Measurements from ENCODE around the gene TCTN3. TPM values are rescaled to one million over a fixed set of nuclear protein-coding genes. Genes with fewer than 3 reads are reported as not detected.
A peak's percentile ranks its signal among the peaks of the same experiment; 100 is the strongest.

Gene TCTN3
- polyA plus RNA-seq, 1 of the 3 experiments (the other 2 are of a cell fraction) = 39.5 TPM

GRCh38 chr10:95742485-95742884, 48.8 kb upstream of the TCTN3 start:
- H3K27me3 ChIP-seq (ENCODE audit: insufficient read depth) = no peaks in the 10 kb centered on the region
- H3K79me2 ChIP-seq (ENCODE audit: insufficient read depth) = no peaks in the 10 kb centered on the region
- H4K20me1 ChIP-seq (ENCODE audit: insufficient read depth) = no peaks in the 10 kb centered on the region
- ChIA-PET CTCF (no interaction called here), POLR2A (no interaction called here)
- H3K9me2 ChIP-seq = no peaks in the 10 kb centered on the region
- no peak for DNase-seq
- no peaks in the 10 kb centered on the region for H3F3A ChIP-seq (replicated peaks; ENCODE audit: insufficient read depth)
- H3K36me3 ChIP-seq (replicated peaks in 1 of 2; ENCODE audit: control insufficient read depth in 1 of 2, insufficient read depth in 2 of 2, low read length in 1 of 2) = no peaks in the 10 kb centered on the region
- 48% methylated on average over 3 of the region's 3 CpGs for WGBS (ENCODE audit: low lambda C conversion rate)
- H3K4me2 ChIP-seq = no peak overlapping the region
- no peak overlapping the region for H3K4me3 ChIP-seq (ENCODE audit: low read depth in 2 of 2, low read length in 1 of 2)
- H3K27ac ChIP-seq (ENCODE audit: low read depth in 2 of 2, low read length in 1 of 2) = no peak overlapping the region
- no peaks in the 10 kb centered on the region; a peak in 1 of 4 replicates for H3K4me1 ChIP-seq (ENCODE audit: control insufficient read depth in 1 of 2, insufficient read depth in 2 of 2, low read depth in 1 of 2, low read length in 1 of 2)
- H3K9me3 ChIP-seq = no peaks in the 10 kb centered on the region
- no peak overlapping the region for H2AFZ ChIP-seq (ENCODE audit: low read depth)
- no peak for TF ChIP-seq EP300 (IDR thresholded peaks at IDR 0.05; ENCODE audit: borderline replicate concordance in 1 of 2, low read depth in 1 of 2, low read length in 1 of 2)
- TF ChIP-seq MXI1 (IDR thresholded peaks at IDR 0.05; ENCODE audit: low read depth, low read length) = no peak
- TF ChIP-seq JUND (IDR thresholded peaks at IDR 0.05) = no peak
- TF ChIP-seq POLR2AphosphoS5 (IDR thresholded peaks at IDR 0.05; ENCODE audit: low read depth, low read length) = no peak
- TF ChIP-seq NRF1 (IDR thresholded peaks at IDR 0.05; ENCODE audit: low read depth, low read length) = no peak
- no peak for TF ChIP-seq FOXJ3 (CRISPR knock-in tag; IDR thresholded peaks at IDR 0.05)
- TF ChIP-seq ELF1 (IDR thresholded peaks at IDR 0.05) = no peak
- no peak for TF ChIP-seq IRF3 (IDR thresholded peaks at IDR 0.05; ENCODE audit: low read depth, low read length)
- TF ChIP-seq RXRA (IDR thresholded peaks at IDR 0.05; ENCODE audit: borderline replicate concordance, low read depth) = no peak
- TF ChIP-seq RAD21 (IDR thresholded peaks at IDR 0.05; ENCODE audit: low read length) = no peak
- no peak for TF ChIP-seq CTCF (IDR thresholded peaks at IDR 0.05)
- H3K9ac ChIP-seq = no peak overlapping the region

- no peak for TF ChIP-seq TEAD4 (IDR thresholded peaks at IDR 0.05; ENCODE audit: borderline replicate concordance, insufficient read depth)
- no peak for TF ChIP-seq CTCF (IDR thresholded peaks at IDR 0.05)
- TF ChIP-seq CHD2 (IDR thresholded peaks at IDR 0.05; ENCODE audit: low read length, partially characterized antibody) = no peak
- no peak for TF ChIP-seq RCOR1 (IDR thresholded peaks at IDR 0.05; ENCODE audit: low read length)
- no peak for TF ChIP-seq GATA2 (CRISPR knock-in tag; IDR thresholded peaks at IDR 0.05)
- TF ChIP-seq TCF12 (IDR thresholded peaks at IDR 0.05) = no peak
- no peak for TF ChIP-seq TAF1 (IDR thresholded peaks at IDR 0.05; ENCODE audit: borderline replicate concordance, low read depth, low read length)
- no peak for TF ChIP-seq SMC3 (IDR thresholded peaks at IDR 0.05; ENCODE audit: low read depth, low read length)
- TF ChIP-seq USF2 (IDR thresholded peaks at IDR 0.05; ENCODE audit: borderline replicate concordance, low read depth, low read length) = no peak
- TF ChIP-seq JUND (IDR thresholded peaks at IDR 0.05) = no peak
- Histone ChIP-seq H4K20me1 (ENCODE audit: insufficient read depth) (no peaks in the 10 kb centered on the region), H3K9me3 (no peaks in the 10 kb centered on the region), H3F3A (replicated peaks; ENCODE audit: insufficient read depth) (no peaks in the 10 kb centered on the region), H3K79me2 (ENCODE audit: insufficient read depth) (no peaks in the 10 kb centered on the region), H2AFZ (ENCODE audit: low read depth) (0 out of 2 replicates have a peak overlapping the region, but pooled peaks have one; percentile 29), H3K9me2 (no peaks in the 10 kb centered on the region), H3K4me3 (ENCODE audit: low read depth in 2 of 2, low read length in 1 of 2) (no peak overlapping the region), H3K9ac (no peak overlapping the region), H3K4me2 (no peak overlapping the region), H3K4me1 (ENCODE audit: control insufficient read depth in 1 of 2, insufficient read depth in 2 of 2, low read depth in 1 of 2, low read length in 1 of 2) (no peaks in the 10 kb centered on the region; a peak in 1 of 4 replicates), H3K27ac (ENCODE audit: low read depth in 2 of 2, low read length in 1 of 2) (no peak overlapping the region), H3K36me3 (replicated peaks in 1 of 2; ENCODE audit: control insufficient read depth in 1 of 2, insufficient read depth in 2 of 2, low read length in 1 of 2) (no peaks in the 10 kb centered on the region), H3K27me3 (ENCODE audit: insufficient read depth) (no peaks in the 10 kb centered on the region)
- POLR2A ChIA-PET = no interaction called here
- 50% methylated on average over 5 of the region's 6 CpGs for WGBS (ENCODE audit: low lambda C conversion rate)
- DNase-seq = no peak
- CTCF ChIA-PET = no interaction called here
Observed at GRCh38 chr10:95741807-95742467, 48.2 kb upstream of the TCTN3 start.
